ENCODE results near the gene AHCYL2.

DNA sequence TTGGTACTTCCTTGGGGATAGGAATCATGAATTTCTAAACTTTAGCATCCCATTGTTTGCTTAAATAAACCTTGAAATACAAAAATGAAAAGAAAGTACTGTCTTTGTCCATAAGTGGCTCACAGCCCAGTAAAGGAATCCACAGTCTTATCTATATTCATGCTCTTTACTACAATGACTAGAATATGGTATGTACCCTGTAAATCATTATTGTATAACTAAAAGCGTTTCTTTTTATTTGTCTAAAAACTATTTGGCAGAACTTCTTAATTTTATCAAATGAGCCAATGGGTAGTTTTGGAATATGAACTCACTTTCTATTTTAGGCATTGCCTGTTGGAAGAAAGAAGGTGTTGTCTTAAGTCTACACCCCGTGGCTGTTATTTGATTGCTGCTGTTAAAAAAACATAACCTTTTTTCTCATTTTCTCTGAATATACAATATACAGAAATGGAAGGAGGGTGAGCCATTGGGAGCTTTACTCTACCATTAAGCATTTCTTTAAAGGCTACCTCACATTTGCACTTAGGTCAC is 197.0 kb downstream of the AHCYL2 start:
- TF ChIP-seq, protein P1, sequence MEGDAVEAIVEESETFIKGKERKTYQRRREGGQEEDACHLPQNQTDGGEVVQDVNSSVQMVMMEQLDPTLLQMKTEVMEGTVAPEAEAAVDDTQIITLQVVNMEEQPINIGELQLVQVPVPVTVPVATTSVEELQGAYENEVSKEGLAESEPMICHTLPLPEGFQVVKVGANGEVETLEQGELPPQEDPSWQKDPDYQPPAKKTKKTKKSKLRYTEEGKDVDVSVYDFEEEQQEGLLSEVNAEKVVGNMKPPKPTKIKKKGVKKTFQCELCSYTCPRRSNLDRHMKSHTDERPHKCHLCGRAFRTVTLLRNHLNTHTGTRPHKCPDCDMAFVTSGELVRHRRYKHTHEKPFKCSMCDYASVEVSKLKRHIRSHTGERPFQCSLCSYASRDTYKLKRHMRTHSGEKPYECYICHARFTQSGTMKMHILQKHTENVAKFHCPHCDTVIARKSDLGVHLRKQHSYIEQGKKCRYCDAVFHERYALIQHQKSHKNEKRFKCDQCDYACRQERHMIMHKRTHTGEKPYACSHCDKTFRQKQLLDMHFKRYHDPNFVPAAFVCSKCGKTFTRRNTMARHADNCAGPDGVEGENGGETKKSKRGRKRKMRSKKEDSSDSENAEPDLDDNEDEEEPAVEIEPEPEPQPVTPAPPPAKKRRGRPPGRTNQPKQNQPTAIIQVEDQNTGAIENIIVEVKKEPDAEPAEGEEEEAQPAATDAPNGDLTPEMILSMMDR (conservative IDR thresholded peaks at IDR 0.05; ENCODE audit: low read length): no peak
- no peak for TF ChIP-seq EZH2phosphoT487 (IDR thresholded peaks at IDR 0.05; ENCODE audit: borderline replicate concordance, low read depth, low read length)

Measured in OCI-LY7 (cell line).